MM.1S (cell line): ENCODE measurements around the gene MBD3L2.
"Not testable (repeated sequence)": the region's sequence is repeated elsewhere in the genome, so short reads cannot be mapped to it uniquely, and the experiment has no call there.

Experiments used
- DNase-seq: peaks from one replicate; pipeline ENCODE4 v3.0.0-alpha.2; 2015
- H2AFZ ChIP-seq: fragments of 300-600 bp; sonication (generic); 2 replicates; pipeline ENCODE4 v1.6.0; 2016; ENCODE audit warnings: antibody characterized with exemption, low read length
- H3F3A ChIP-seq: fragments of 300-600 bp; sonication (generic); 2 replicates; pipeline ENCODE4 v1.6.1; 2016; ENCODE audit warnings: mild to moderate bottlenecking, antibody characterized with exemption, low read length, moderate library complexity, mixed read lengths; ENCODE audit not compliant: insufficient read depth
- H3K27ac ChIP-seq: fragments of 300-600 bp; sonication (generic); 2 replicates; pipeline ENCODE4 v1.5.1; 2016; ENCODE audit warnings: mild to moderate bottlenecking, low read length
- H3K27me3 ChIP-seq: fragments of 300-600 bp; sonication (generic); replicated peaks from 2 replicates; pipeline ENCODE4 v1.6.0; 2016; ENCODE audit warnings: low read length; ENCODE audit not compliant: insufficient read depth
- H3K36me3 ChIP-seq: fragments of 300-600 bp; sonication (generic); replicated peaks from 2 replicates; pipeline ENCODE4 v1.6.1; 2016; ENCODE audit warnings: mild to moderate bottlenecking, low read length, mixed read lengths; ENCODE audit not compliant: insufficient read depth
- H3K4me1 ChIP-seq: fragments of 300-600 bp; sonication (generic); 2 replicates; pipeline ENCODE4 v1.6.1; 2016; ENCODE audit warnings: low read length, mixed read lengths
- H3K4me2 ChIP-seq: fragments of 300-600 bp; sonication (generic); 2 replicates; pipeline ENCODE4 v1.6.0; 2016; ENCODE audit warnings: low read depth, low read length
- H3K4me3 ChIP-seq: fragments of 300-600 bp; sonication (generic); 2 replicates; pipeline ENCODE4 v1.5.1; 2016; ENCODE audit warnings: low read length, mixed read lengths
- H3K79me2 ChIP-seq: fragments of 300-600 bp; sonication (generic); 2 replicates; pipeline ENCODE4 v1.6.1; 2016; ENCODE audit warnings: mixed run types, low read length, mixed read lengths
- H3K9ac ChIP-seq: fragments of 300-600 bp; sonication (generic); 2 replicates; pipeline ENCODE4 v1.6.1; 2016; ENCODE audit warnings: low read length, mixed read lengths
- H3K9me2 ChIP-seq: fragments of 300-600 bp; sonication (generic); replicated peaks from 2 replicates; pipeline ENCODE4 v1.6.1; 2016; ENCODE audit warnings: mild to moderate bottlenecking, low read length, mixed read lengths; ENCODE audit not compliant: insufficient read depth
- H3K9me3 ChIP-seq: fragments of 300-600 bp; sonication (generic); replicated peaks from 2 replicates; pipeline ENCODE4 v1.6.1; 2016; ENCODE audit warnings: mild to moderate bottlenecking, low read length, mixed read lengths; ENCODE audit not compliant: insufficient read depth
- H4K20me1 ChIP-seq: fragments of 300-600 bp; sonication (generic); 2 replicates; pipeline ENCODE4 v1.6.1; 2016; ENCODE audit warnings: mild to moderate bottlenecking, low read length, moderate library complexity, mixed read lengths; ENCODE audit not compliant: insufficient read depth

The MBD3L2 gene

GRCh38 chr19:7030278-7030677 is 18.8 kb upstream of the MBD3L2 start, which contains the start of gene MBD3L5:
TSS of gene MBD3L5 (plus strand) at chr19:7030578. CDS start at chr19:7030612, 34 bp downstream.
- not testable (repeated sequence) for H2AFZ ChIP-seq, H3K27ac ChIP-seq, H3F3A ChIP-seq, H3K4me2 ChIP-seq, H3K4me1 ChIP-seq, H4K20me1 ChIP-seq, H3K36me3 ChIP-seq, H3K9me3 ChIP-seq, H3K4me3 ChIP-seq, H3K79me2 ChIP-seq, H3K9ac ChIP-seq, H3K9me2 ChIP-seq, H3K27me3 ChIP-seq, DNase-seq

GRCh38 chr19:7040079-7040478 is 9.0 kb upstream of the MBD3L2 start, which contains the start of gene MBD3L4:
TSS of gene MBD3L4 (minus strand) at chr19:7040179. CDS start at chr19:7040144, 35 bp downstream.
- H3K4me2 ChIP-seq, H3K9me3 ChIP-seq, H3K79me2 ChIP-seq, DNase-seq, H3K27ac ChIP-seq, H2AFZ ChIP-seq, H3K9ac ChIP-seq, H3F3A ChIP-seq, H3K36me3 ChIP-seq, H3K27me3 ChIP-seq, H4K20me1 ChIP-seq, H3K4me1 ChIP-seq, H3K9me2 ChIP-seq, H3K4me3 ChIP-seq: not testable (repeated sequence)

- H4K20me1 ChIP-seq, H3K4me2 ChIP-seq, H3K79me2 ChIP-seq, H3K9me2 ChIP-seq, H3K4me1 ChIP-seq, H3K4me3 ChIP-seq, H3K27ac ChIP-seq, H3K9me3 ChIP-seq, H3K36me3 ChIP-seq, H2AFZ ChIP-seq, H3K9ac ChIP-seq, H3K27me3 ChIP-seq, DNase-seq, H3F3A ChIP-seq: not testable (repeated sequence)
Observed at GRCh38 chr19:7041563-7041962, 7.6 kb upstream of the MBD3L2 start.

GRCh38 chr19:7051421-7051820 is 2.3 kb downstream of the MBD3L2 start:
- not testable (repeated sequence) for H3K4me2 ChIP-seq, H2AFZ ChIP-seq, H3K27ac ChIP-seq

GRCh38 chr19:7052896-7053295 is 3.8 kb downstream of the MBD3L2 start:
- H3K4me1 ChIP-seq, H3K27ac ChIP-seq, H3K9ac ChIP-seq, H3F3A ChIP-seq, H3K4me3 ChIP-seq, H3K4me2 ChIP-seq, DNase-seq, H3K79me2 ChIP-seq, H4K20me1 ChIP-seq, H3K36me3 ChIP-seq, H3K9me3 ChIP-seq, H3K9me2 ChIP-seq, H2AFZ ChIP-seq: not testable (repeated sequence)
- H3K27me3 ChIP-seq = peaks cover 12% of the 10 kb centered on the region

More at GRCh38 chr19:7051421-7051820, 2.3 kb downstream of the MBD3L2 start:
- not testable (repeated sequence) for H4K20me1 ChIP-seq, H3K9me3 ChIP-seq, H3F3A ChIP-seq, H3K36me3 ChIP-seq, H3K4me1 ChIP-seq, H3K9me2 ChIP-seq, H3K4me3 ChIP-seq, H3K79me2 ChIP-seq, DNase-seq, H3K9ac ChIP-seq
- peaks cover 12% of the 10 kb centered on the region for H3K27me3 ChIP-seq

- not testable (repeated sequence) for H3K79me2 ChIP-seq, H2AFZ ChIP-seq, H3K27ac ChIP-seq, H3K9ac ChIP-seq, H3F3A ChIP-seq, H3K9me3 ChIP-seq, H3K4me3 ChIP-seq, H3K4me1 ChIP-seq, H4K20me1 ChIP-seq, H3K9me2 ChIP-seq, H3K36me3 ChIP-seq, H3K4me2 ChIP-seq, DNase-seq
- H3K27me3 ChIP-seq = peaks cover 12% of the 10 kb centered on the region
Observed at GRCh38 chr19:7054635-7055368, 5.7 kb downstream of the MBD3L2 start.

GRCh38 chr19:7055679-7056078 is 6.6 kb downstream of the MBD3L2 start:
- not testable (repeated sequence) for H3K27ac ChIP-seq, H3K9me2 ChIP-seq, H3K9me3 ChIP-seq, H3K9ac ChIP-seq, H3K4me3 ChIP-seq, H3K36me3 ChIP-seq, H3K79me2 ChIP-seq, DNase-seq, H2AFZ ChIP-seq, H4K20me1 ChIP-seq, H3K4me2 ChIP-seq, H3F3A ChIP-seq, H3K4me1 ChIP-seq
- H3K27me3 ChIP-seq = peaks cover 12% of the 10 kb centered on the region

- not testable (repeated sequence) for H3K4me1 ChIP-seq, H3K4me3 ChIP-seq, H3K9me3 ChIP-seq, H4K20me1 ChIP-seq, H3F3A ChIP-seq, H2AFZ ChIP-seq, DNase-seq, H3K9me2 ChIP-seq, H3K27ac ChIP-seq, H3K36me3 ChIP-seq, H3K79me2 ChIP-seq, H3K9ac ChIP-seq, H3K4me2 ChIP-seq
- H3K27me3 ChIP-seq = peaks cover 11% of the 10 kb centered on the region
Observed at GRCh38 chr19:7056371-7056770, 7.2 kb downstream of the MBD3L2 start.
